ENCODE data around the gene FIGN. TPM values are rescaled to one million over a fixed set of nuclear protein-coding genes. Genes with fewer than 3 reads are reported as not detected.

The FIGN gene
- total and polyA plus RNA-seq, 2 of the 13 experiments (the other 11 are each of a cell fraction or from before 2014, with no cell fraction given) = 6.6 to 6.7 TPM

GRCh38 chr2:163595028-163595427 lies 140.8 kb downstream of the FIGN start (continued):
- no peak for TF ChIP-seq ZNF407 (CRISPR knock-in tag; IDR thresholded peaks at IDR 0.05; ENCODE audit: not compliant biosample characterization)

- 49% methylated on average over 3 of the region's 3 CpGs for WGBS (ENCODE audit: low lambda C conversion rate)
- H3K4me2 ChIP-seq (ENCODE audit: low read depth, low read length) = no peak overlapping the region
- FAIRE-seq = no peak
- no peaks in the 10 kb centered on the region for H3K27me3 ChIP-seq (ENCODE audit: control insufficient read depth in 1 of 2, insufficient read depth in 2 of 2, low read length in 2 of 2)
- H3K79me2 ChIP-seq (ENCODE audit: insufficient read depth, low read length) = no peaks in the 10 kb centered on the region
- POLR2A ChIA-PET = no interaction called here
- no peak overlapping the region for H3K27ac ChIP-seq (ENCODE audit: extremely low read length, insufficient read depth, low read length)
- no peak overlapping the region for H2AFZ ChIP-seq (ENCODE audit: low read length)
- no peaks in the 10 kb centered on the region for H3K9me3 ChIP-seq (ENCODE audit: low read length)
- H4K20me1 ChIP-seq (ENCODE audit: insufficient read depth, low read length) = no peaks in the 10 kb centered on the region
- in situ Hi-C loops (cut with HindIII; ENCODE audit: extremely low pct_ligation_motif_present, low pct_unique_long_range_greater_than_20kb) = no loop called here
- CTCF ChIA-PET (ENCODE audit: low intra/inter-chr PET ratio, low total read pairs) = no interaction called here
- H3K4me1 ChIP-seq (ENCODE audit: insufficient read depth, low read length) = no peaks in the 10 kb centered on the region
- no peak for ATAC-seq
- BruUV-seq (replicated peaks) = no TSS peak
- H3K36me3 ChIP-seq (replicated peaks in 1 of 2; ENCODE audit: control insufficient read depth in 1 of 2, insufficient read depth in 2 of 2, low read length in 2 of 2) = no peaks in the 10 kb centered on the region
- DNase-seq (ENCODE audit: low spot score) = no peak
- intact Hi-C loops (cut with micrococcal nuclease; ENCODE audit: unreplicated experiment) = no loop called here
- no peak overlapping the region for H3K4me3 ChIP-seq (replicated peaks in 1 of 3; ENCODE audit: insufficient read depth in 1 of 3, low read depth in 2 of 3, low read length in 3 of 3)
- no peak overlapping the region for H3K9ac ChIP-seq (ENCODE audit: insufficient read depth, low read depth, low read length)
- TF ChIP-seq ZNF430 (CRISPR knock-in tag; IDR thresholded peaks at IDR 0.05) (no peak), THAP11 (CRISPR knock-in tag; IDR thresholded peaks at IDR 0.05) (no peak), TBX3 (IDR thresholded peaks at IDR 0.05; ENCODE audit: borderline replicate concordance) (no peak), ZNF605 (CRISPR knock-in tag; IDR thresholded peaks at IDR 0.05) (no peak), SNAPC4 (CRISPR knock-in tag; IDR thresholded peaks at IDR 0.05) (no peak), MBD4 (IDR thresholded peaks at IDR 0.05; ENCODE audit: borderline replicate concordance, low read length) (no peak), SP5 (CRISPR knock-in tag; IDR thresholded peaks at IDR 0.05; ENCODE audit: borderline replicate concordance, low read depth) (no peak)
Observed at GRCh38 chr2:163594497-163594896, 141.3 kb downstream of the FIGN start.

Measured in HepG2 (cell line).